Measurements from ENCODE around the gene SRC.

SRC gene

GRCh38 chr20:37358366-37359150 lies 12.6 kb downstream of the SRC start:
- H3K79me2 ChIP-seq (ENCODE audit: insufficient read depth, low read length), result no peaks in the 10 kb centered on the region
- no peak overlapping the region for H3K4me3 ChIP-seq (ENCODE audit: low read depth, low read length, poor library complexity, severe bottlenecking)
- H4K20me1 ChIP-seq (ENCODE audit: insufficient read depth, low read length), result no peaks in the 10 kb centered on the region
- H3K27ac ChIP-seq (ENCODE audit: low read depth, low read length, poor library complexity, severe bottlenecking), result no peak overlapping the region
- no peaks in the 10 kb centered on the region for H3F3A ChIP-seq (ENCODE audit: insufficient read depth, low read length)
- H2AFZ ChIP-seq (ENCODE audit: low read length), result no peak overlapping the region
- no peak for TF ChIP-seq EZH2 (IDR thresholded peaks at IDR 0.05; ENCODE audit: borderline replicate concordance, low read length)
- TF ChIP-seq, protein P1, sequence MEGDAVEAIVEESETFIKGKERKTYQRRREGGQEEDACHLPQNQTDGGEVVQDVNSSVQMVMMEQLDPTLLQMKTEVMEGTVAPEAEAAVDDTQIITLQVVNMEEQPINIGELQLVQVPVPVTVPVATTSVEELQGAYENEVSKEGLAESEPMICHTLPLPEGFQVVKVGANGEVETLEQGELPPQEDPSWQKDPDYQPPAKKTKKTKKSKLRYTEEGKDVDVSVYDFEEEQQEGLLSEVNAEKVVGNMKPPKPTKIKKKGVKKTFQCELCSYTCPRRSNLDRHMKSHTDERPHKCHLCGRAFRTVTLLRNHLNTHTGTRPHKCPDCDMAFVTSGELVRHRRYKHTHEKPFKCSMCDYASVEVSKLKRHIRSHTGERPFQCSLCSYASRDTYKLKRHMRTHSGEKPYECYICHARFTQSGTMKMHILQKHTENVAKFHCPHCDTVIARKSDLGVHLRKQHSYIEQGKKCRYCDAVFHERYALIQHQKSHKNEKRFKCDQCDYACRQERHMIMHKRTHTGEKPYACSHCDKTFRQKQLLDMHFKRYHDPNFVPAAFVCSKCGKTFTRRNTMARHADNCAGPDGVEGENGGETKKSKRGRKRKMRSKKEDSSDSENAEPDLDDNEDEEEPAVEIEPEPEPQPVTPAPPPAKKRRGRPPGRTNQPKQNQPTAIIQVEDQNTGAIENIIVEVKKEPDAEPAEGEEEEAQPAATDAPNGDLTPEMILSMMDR (IDR thresholded peaks at IDR 0.05; ENCODE audit: low read length), result no peak
- H3K36me3 ChIP-seq (ENCODE audit: insufficient read depth, low read length), result no peaks in the 10 kb centered on the region
- H3K9ac ChIP-seq (ENCODE audit: low read length), result no peak overlapping the region
- no peaks in the 10 kb centered on the region for H3K9me3 ChIP-seq (ENCODE audit: low read length)
- H3K9me2 ChIP-seq (ENCODE audit: low read depth, low read length), result no peaks in the 10 kb centered on the region
- H3K27me3 ChIP-seq (ENCODE audit: insufficient read depth, low read length), result peaks cover 4% of the 10 kb centered on the region
- no peak overlapping the region for H3K4me2 ChIP-seq (ENCODE audit: low read length)
- H3K4me1 ChIP-seq (ENCODE audit: insufficient read depth, low read length, severe bottlenecking), result no peaks in the 10 kb centered on the region

DNA sequence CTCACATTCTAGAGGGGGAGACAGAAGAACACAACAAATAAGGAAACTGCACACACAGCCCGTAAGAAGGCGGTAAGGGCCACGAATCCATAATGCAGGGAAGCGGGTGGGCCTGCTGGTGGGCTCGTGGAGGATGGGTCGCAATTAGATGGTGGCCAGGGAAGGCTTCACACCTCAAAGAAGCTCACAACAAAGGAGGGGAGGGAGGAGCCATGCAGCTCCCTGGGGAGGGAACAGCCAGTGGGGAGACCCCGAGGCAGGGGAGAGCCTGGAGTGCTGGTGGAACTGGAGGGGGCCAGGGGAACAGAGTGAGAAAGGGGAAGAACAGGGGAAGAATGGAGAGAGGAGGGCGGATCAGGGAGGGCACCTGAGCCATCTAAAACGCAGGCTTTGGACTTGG lies 13.4 kb downstream of the SRC start:
- Histone ChIP-seq H3K79me2 (ENCODE audit: insufficient read depth, low read length) (no peaks in the 10 kb centered on the region), H3K27me3 (ENCODE audit: insufficient read depth, low read length) (no peaks in the 10 kb centered on the region; the same call in 1 of the 2 replicates), H3K9me3 (ENCODE audit: low read length) (no peaks in the 10 kb centered on the region), H2AFZ (ENCODE audit: low read length) (no peak overlapping the region), H3K4me1 (ENCODE audit: insufficient read depth, low read length, severe bottlenecking) (no peaks in the 10 kb centered on the region), H4K20me1 (ENCODE audit: insufficient read depth, low read length) (no peaks in the 10 kb centered on the region), H3K4me3 (ENCODE audit: low read depth, low read length, poor library complexity, severe bottlenecking) (no peak overlapping the region), H3K36me3 (ENCODE audit: insufficient read depth, low read length) (no peaks in the 10 kb centered on the region), H3K4me2 (ENCODE audit: low read length) (no peak overlapping the region), H3F3A (ENCODE audit: insufficient read depth, low read length) (no peaks in the 10 kb centered on the region), H3K9ac (ENCODE audit: low read length) (no peak overlapping the region), H3K27ac (ENCODE audit: low read depth, low read length, poor library complexity, severe bottlenecking) (no peak overlapping the region), H3K9me2 (ENCODE audit: low read depth, low read length) (no peaks in the 10 kb centered on the region)
- TF ChIP-seq, protein P1 (IDR thresholded peaks at IDR 0.05; ENCODE audit: low read length), result no peak
- TF ChIP-seq EZH2 (IDR thresholded peaks at IDR 0.05; ENCODE audit: borderline replicate concordance, low read length), result no peak

DNA sequence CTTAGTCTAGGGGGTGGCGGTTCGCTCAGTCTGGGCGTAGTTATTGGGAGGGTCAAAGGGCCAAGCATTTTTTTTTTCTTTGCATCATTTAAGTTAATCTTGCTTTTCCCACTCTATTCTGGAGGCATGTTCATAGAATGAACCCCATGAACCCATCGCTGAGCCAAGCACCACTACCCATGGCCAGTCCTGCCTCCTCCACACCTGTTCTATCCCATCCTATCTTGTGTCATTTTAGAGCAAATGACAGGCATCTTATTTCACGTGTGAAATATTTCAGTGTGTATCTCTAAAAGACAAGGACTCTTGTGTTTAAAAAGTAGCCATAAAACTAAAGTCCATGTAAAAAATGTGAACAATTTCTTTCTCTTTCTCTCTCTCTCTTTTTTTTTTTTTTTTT lies 13.9 kb downstream of the SRC start:
- H4K20me1 ChIP-seq (ENCODE audit: insufficient read depth, low read length), result no peaks in the 10 kb centered on the region
- H3K79me2 ChIP-seq (ENCODE audit: insufficient read depth, low read length), result no peaks in the 10 kb centered on the region
- H3F3A ChIP-seq (ENCODE audit: insufficient read depth, low read length), result no peaks in the 10 kb centered on the region
- no peaks in the 10 kb centered on the region for H3K9me2 ChIP-seq (ENCODE audit: low read depth, low read length)
- no peak for TF ChIP-seq EZH2 (IDR thresholded peaks at IDR 0.05; ENCODE audit: borderline replicate concordance, low read length)
- TF ChIP-seq, protein P1 (IDR thresholded peaks at IDR 0.05; ENCODE audit: low read length), result no peak
- no peak overlapping the region for H3K4me3 ChIP-seq (ENCODE audit: low read depth, low read length, poor library complexity, severe bottlenecking)
- H3K36me3 ChIP-seq (ENCODE audit: insufficient read depth, low read length), result no peaks in the 10 kb centered on the region
- no peak overlapping the region for H3K9ac ChIP-seq (ENCODE audit: low read length)
- H3K4me2 ChIP-seq (ENCODE audit: low read length), result no peak overlapping the region
- no peaks in the 10 kb centered on the region for H3K9me3 ChIP-seq (ENCODE audit: low read length)
- H3K4me1 ChIP-seq (ENCODE audit: insufficient read depth, low read length, severe bottlenecking), result no peaks in the 10 kb centered on the region
- no peak overlapping the region for H2AFZ ChIP-seq (ENCODE audit: low read length)
- H3K27ac ChIP-seq (ENCODE audit: low read depth, low read length, poor library complexity, severe bottlenecking), result no peak overlapping the region
- no peaks in the 10 kb centered on the region for H3K27me3 ChIP-seq (ENCODE audit: insufficient read depth, low read length)

Measured in OCI-LY1 (cell line).